ENCODE results near the gene PLA2G5.

DNA sequence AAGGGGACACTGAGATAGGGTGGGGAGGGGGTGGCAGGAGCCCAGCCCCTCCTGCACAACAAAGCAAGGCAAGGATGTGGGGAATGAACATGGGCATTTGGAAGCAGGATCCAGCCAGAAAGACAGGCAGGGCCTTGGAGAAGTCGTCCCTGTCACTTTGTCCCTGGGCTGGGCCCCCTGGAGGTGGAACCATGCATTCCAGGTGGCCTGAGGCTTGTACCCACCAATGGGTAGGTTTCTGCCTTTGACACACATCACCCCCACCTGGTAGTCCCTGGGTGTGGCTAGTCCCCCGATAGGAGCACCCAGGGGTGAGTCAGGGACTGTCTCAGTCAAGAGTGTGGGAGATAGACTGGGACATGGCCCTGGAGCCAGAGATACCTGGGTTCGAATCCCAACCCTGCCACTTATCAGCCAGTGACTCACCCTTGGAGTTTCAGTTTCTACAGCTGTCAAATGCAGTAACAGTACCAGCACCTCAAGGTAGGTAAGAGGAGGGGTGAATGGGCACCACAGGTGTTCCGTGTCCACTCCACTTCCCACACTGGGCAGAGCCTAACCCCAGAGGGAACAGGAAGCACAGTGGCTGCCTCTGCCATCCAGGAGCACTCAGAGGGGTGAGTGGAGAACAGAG is 39.3 kb downstream of the PLA2G5 start:
- TF ChIP-seq, protein P1, sequence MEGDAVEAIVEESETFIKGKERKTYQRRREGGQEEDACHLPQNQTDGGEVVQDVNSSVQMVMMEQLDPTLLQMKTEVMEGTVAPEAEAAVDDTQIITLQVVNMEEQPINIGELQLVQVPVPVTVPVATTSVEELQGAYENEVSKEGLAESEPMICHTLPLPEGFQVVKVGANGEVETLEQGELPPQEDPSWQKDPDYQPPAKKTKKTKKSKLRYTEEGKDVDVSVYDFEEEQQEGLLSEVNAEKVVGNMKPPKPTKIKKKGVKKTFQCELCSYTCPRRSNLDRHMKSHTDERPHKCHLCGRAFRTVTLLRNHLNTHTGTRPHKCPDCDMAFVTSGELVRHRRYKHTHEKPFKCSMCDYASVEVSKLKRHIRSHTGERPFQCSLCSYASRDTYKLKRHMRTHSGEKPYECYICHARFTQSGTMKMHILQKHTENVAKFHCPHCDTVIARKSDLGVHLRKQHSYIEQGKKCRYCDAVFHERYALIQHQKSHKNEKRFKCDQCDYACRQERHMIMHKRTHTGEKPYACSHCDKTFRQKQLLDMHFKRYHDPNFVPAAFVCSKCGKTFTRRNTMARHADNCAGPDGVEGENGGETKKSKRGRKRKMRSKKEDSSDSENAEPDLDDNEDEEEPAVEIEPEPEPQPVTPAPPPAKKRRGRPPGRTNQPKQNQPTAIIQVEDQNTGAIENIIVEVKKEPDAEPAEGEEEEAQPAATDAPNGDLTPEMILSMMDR (IDR thresholded peaks at IDR 0.05): peak in 1 of 3 donors; percentile 14
- TF ChIP-seq POLR2A (IDR thresholded peaks at IDR 0.05): no peak
